Activated T-cell treated with anti-CD3 and anti-CD28 coated beads, Interleukin-2, amount 50 U/mL, for 24 hours (primary cell): ENCODE measurements around the gene WIPF1.

Experiments used
- DNase-seq: peaks from one replicate; pipeline ENCODE4 v3.0.0-alpha.2; 2020
- H3K27ac Mint-ChIP-seq: 2 replicates; pipeline ENCODE4 v1.8.0; 2020; ENCODE audit warnings: mild to moderate bottlenecking, mixed read lengths
- H3K27me3 Mint-ChIP-seq: 2 replicates; pipeline ENCODE4 v1.8.0; 2020; ENCODE audit warnings: mixed read lengths
- H3K36me3 Mint-ChIP-seq: 2 replicates; pipeline ENCODE4 v1.8.0; 2020; ENCODE audit warnings: low read depth, mixed read lengths
- H3K4me1 Mint-ChIP-seq: 2 replicates; pipeline ENCODE4 v1.8.0; 2020; ENCODE audit warnings: low read depth, mixed read lengths
- H3K4me3 Mint-ChIP-seq: 2 replicates; pipeline ENCODE4 v1.8.0; 2020; ENCODE audit warnings: mild to moderate bottlenecking, moderate library complexity, mixed read lengths
- H3K9me3 Mint-ChIP-seq: 2 replicates; pipeline ENCODE4 v1.8.0; 2020; ENCODE audit warnings: mixed read lengths

WIPF1 gene

DNA sequence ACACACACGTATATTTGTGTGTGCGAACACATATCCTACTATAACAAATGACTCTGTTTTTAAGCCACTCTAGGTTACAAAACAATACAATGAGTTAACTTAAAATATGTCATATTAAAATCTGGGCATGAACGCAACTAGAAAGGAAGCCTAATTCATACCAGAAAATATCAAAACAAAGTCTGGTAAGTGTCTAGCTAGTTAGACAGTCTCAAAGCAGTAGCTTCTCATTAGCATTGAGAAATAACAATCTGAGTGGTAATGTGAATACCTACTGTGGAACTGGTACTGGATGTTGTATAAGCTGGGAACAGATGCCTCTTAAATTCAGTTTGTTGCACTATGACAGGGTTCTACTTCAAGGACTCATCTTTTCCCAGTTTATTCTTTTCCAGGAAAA is 32.5 kb upstream of the WIPF1 start:
- Mint-ChIP-seq H3K9me3 (no peaks in the 10 kb centered on the region), H3K27me3 (no peaks in the 10 kb centered on the region), H3K4me1 (peaks cover 78% of the 10 kb centered on the region), H3K36me3 (peaks cover 84% of the 10 kb centered on the region), H3K4me3 (peak overlapping the region; percentile 82), H3K27ac (peak overlapping the region; percentile 95)
- no peak for DNase-seq

DNA sequence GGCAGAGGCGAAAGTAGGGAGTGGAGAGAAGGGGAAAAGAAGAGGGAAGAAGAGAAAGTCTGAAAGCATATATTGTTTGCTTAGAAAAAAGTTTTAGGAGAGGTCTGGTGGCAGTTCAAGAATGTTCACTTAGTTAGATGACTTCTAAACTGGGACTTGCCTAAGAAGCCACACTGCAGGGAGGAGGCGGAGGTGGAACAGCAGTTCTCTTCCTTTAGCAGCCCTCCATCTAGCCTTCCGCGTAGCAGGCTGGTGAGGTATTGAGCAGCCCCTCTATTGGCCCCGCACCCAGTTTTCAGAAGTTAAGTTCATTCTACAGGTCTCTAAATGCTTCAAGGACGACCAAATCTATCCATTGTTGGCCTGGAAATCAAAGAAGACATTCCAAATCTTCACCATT is 31.9 kb upstream of the WIPF1 start:
- Mint-ChIP-seq H3K27me3 (no peaks in the 10 kb centered on the region), H3K4me1 (peaks cover 76% of the 10 kb centered on the region), H3K4me3 (peak overlapping the region; percentile 82), H3K27ac (peak overlapping the region; percentile 95), H3K36me3 (peaks cover 90% of the 10 kb centered on the region), H3K9me3 (no peaks in the 10 kb centered on the region)
- DNase-seq = no peak

DNA sequence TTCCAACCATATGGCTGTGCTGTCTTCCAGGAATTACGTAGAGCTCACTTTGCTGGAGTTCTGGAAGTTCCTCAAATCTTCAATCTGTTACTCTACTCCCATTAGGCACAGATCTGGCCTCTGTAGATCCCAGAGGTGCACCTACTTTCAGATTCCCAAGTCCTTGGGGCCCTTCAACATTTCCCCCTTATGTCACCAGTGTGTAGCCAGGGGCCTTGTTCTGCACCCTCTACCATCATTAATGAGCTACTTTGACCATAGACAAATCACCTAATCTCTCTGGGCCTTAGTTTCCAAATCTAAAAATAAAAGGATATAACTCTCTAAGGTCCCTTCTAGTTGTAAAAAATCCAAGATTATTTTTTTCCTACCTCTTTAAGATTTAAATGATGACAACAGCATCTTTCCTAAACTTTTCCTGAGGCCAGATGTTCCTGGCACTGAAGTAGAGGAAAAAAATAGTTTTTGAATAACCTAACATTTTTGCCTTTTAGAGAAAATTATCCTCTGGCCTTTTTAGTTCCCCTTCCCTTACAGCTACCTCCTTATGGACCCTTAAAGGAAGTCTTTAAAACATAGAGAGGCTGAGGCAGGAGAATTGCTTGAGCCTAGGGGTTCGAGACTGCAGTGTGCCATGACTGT is 31.0 kb upstream of the WIPF1 start:
- no peak for DNase-seq
- H3K4me3 Mint-ChIP-seq = no peak overlapping the region
- no peaks in the 10 kb centered on the region for H3K27me3 Mint-ChIP-seq
- H3K36me3 Mint-ChIP-seq = peaks cover 95% of the 10 kb centered on the region
- no peaks in the 10 kb centered on the region for H3K9me3 Mint-ChIP-seq
- peaks cover 84% of the 10 kb centered on the region for H3K4me1 Mint-ChIP-seq
- peak overlapping the region; percentile 60 for H3K27ac Mint-ChIP-seq

DNA sequence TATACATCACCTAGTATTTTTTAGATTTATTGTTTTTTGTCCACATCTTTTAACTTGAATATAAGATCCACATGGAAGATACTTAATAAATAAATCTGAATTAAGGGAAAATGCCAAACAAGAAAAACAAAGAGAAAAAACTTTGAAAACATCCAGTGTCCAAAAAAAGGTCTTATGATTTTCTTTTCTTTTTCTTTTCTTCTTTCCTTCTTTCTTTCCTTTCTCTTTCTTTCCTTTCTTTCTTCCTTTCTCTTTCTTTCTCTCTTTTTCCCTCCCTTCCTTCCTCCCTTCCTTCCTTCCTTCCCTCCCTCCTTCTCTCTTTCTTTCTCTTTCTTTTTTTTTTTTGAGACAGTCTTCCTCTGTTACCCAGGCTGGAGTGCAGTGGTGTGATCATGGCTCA is 29.6 kb upstream of the WIPF1 start:
- peak overlapping the region; percentile 79 for H3K27ac Mint-ChIP-seq
- no peak overlapping the region for H3K4me3 Mint-ChIP-seq

DNA sequence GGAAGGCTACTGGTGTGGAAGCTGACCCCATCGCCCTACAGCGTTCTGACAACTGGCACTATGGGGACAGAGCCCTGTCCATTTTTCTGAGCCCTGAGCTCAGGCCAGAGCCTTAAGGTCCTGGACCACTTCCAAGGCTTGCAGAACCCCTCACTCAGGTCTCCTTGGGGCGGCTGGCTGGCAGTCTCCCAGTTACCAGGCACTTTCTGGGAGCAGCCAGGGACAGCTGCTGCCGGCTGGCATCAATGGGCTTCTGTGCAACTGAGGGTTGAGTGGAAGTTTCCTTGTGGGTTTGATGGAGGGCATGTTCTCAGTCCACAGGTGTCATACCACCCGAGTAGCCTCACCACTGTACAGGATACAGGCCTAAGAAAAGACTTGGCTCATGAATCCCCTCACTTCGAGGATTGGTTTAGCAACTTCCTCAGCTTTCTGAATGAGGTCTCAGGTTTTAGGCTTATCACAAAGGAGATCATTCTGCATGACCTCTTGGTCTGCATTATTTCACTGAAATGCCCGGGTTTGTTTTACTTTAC is 27.4 kb upstream of the WIPF1 start:
- Mint-ChIP-seq H3K27me3 (no peaks in the 10 kb centered on the region), H3K4me1 (peaks cover 80% of the 10 kb centered on the region), H3K4me3 (no peak overlapping the region), H3K36me3 (peaks cover 88% of the 10 kb centered on the region), H3K27ac (peak overlapping the region; percentile 27), H3K9me3 (no peaks in the 10 kb centered on the region)
- no peak for DNase-seq

More for the DNA sequence above, 29.6 kb upstream of the WIPF1 start:
- no peaks in the 10 kb centered on the region for H3K9me3 Mint-ChIP-seq
- DNase-seq = no peak
- H3K27me3 Mint-ChIP-seq = no peaks in the 10 kb centered on the region
- H3K4me1 Mint-ChIP-seq = peaks cover 88% of the 10 kb centered on the region
- H3K36me3 Mint-ChIP-seq = peaks cover 94% of the 10 kb centered on the region

DNA sequence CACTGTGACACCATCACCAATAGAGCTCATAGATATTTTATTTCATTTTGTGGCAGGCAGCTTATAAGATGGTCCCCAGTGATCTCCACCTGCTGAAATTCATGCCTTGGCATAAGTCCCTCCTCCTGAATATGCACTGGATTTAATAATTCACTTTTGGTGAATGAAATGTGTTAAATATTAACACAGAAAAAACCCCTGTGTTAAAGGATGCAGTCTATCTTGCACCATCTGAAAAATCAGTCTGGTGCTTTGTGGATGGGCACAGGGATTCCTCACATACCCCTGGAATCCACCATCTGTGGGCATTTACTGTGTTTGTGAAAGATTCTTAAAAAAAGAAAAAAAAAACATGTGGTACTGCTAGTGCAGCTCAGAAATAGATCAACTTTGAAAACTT is 26.1 kb upstream of the WIPF1 start:
- peaks cover 80% of the 10 kb centered on the region for H3K4me1 Mint-ChIP-seq
- no peaks in the 10 kb centered on the region for H3K27me3 Mint-ChIP-seq
- H3K9me3 Mint-ChIP-seq = no peaks in the 10 kb centered on the region
- no peak for DNase-seq
- H3K4me3 Mint-ChIP-seq = no peak overlapping the region
- peaks cover 85% of the 10 kb centered on the region for H3K36me3 Mint-ChIP-seq
- H3K27ac Mint-ChIP-seq = peak overlapping the region; percentile 22

DNA sequence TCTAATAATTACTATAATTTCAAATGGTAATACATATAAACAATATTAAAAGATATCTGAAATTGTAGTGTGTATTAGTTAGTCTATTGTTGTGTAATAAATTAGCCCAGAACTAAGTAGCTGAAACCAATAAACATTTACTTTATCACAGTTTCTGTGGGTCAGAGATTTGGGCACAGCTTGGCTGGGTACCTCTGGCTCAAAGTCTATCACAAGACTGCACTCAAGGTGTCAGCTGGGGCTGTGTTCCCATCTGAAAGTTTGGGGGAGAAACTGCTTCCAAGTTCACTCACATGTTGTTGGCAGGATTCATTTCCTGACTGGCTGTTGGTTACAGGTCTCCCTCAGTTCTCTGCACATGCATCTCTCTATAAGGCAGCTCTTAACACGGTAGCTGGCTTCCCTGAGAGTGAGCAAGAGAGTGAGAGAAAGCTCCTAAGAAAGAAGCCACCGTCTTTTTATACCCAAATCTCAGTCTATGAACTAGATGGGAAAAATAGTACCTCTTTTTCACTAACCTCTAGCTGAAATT is 25.6 kb upstream of the WIPF1 start:
- DNase-seq = no peak
- H3K27ac Mint-ChIP-seq = peak overlapping the region; percentile 22
- peaks cover 80% of the 10 kb centered on the region for H3K4me1 Mint-ChIP-seq
- H3K4me3 Mint-ChIP-seq = no peak overlapping the region
- H3K27me3 Mint-ChIP-seq = no peaks in the 10 kb centered on the region
- no peaks in the 10 kb centered on the region for H3K9me3 Mint-ChIP-seq
- H3K36me3 Mint-ChIP-seq = peaks cover 83% of the 10 kb centered on the region

DNA sequence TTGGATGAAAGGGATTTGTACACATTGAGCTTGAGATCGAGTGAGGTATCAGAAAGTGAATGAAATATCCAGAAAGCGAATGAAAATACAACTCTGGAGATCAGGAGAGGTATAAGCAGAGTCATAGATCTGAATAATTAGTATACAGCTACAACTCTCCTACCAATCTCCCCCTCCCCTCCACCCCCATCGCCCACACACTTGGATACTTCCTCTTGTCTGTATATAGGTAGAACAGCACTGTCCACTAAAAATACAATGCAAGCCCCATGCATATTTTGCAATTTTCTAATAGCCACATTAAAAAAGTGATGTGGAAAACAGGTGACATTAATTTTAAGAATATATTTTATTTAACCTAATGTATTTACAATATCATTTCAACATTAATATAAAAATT is 23.7 kb upstream of the WIPF1 start:
- no peak overlapping the region for H3K4me3 Mint-ChIP-seq
- no peak for DNase-seq
- peaks cover 79% of the 10 kb centered on the region for H3K4me1 Mint-ChIP-seq
- peaks cover 81% of the 10 kb centered on the region for H3K36me3 Mint-ChIP-seq
- H3K27ac Mint-ChIP-seq = peak overlapping the region; percentile 46
- H3K27me3 Mint-ChIP-seq = no peaks in the 10 kb centered on the region
- H3K9me3 Mint-ChIP-seq = no peaks in the 10 kb centered on the region

DNA sequence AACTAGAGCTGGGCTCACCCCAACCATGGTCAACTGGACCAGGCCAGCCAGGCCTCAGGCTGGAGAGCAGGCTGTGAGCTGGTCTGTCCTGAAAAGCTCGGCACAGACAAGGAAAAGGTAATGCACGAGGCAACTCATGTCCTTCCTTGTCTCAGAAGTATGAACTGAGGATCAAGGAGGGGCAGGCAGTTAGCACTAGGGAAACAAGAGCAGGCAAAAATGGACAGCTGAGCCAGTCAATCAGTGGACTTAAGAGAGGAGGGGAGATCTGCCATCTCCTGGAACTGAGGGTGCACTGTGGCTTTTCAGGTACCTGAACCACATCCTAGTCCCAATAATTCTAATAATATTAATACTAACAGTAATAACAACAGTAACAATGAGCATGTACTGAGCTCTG is 20.6 kb upstream of the WIPF1 start:
- H3K4me1 Mint-ChIP-seq = peaks cover 82% of the 10 kb centered on the region
- peak overlapping the region; percentile 95 for H3K27ac Mint-ChIP-seq
- no peaks in the 10 kb centered on the region for H3K27me3 Mint-ChIP-seq
- H3K9me3 Mint-ChIP-seq = no peaks in the 10 kb centered on the region
- DNase-seq = no peak
- H3K36me3 Mint-ChIP-seq = peaks cover 78% of the 10 kb centered on the region
- H3K4me3 Mint-ChIP-seq = peak overlapping the region; percentile 61

DNA sequence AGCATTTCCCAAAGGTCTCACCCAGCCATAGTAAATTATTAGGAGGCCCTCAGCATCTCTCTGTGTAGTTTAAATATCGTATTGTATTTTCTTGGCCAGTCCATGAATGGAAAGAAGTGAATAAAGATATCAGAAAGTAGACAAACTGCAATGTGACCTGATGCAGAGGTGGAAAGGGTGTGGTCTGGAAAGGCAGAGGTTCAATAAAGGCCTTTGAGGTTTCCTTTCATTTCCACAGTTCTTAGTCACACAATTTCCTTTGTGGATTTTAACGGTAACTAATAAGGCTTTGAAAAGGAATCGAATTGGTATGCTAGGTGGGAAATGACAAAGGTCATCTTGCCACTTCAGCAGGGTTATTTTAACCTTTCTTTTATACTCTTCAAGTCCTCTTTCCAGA is 20.1 kb upstream of the WIPF1 start:
- peak overlapping the region; percentile 61 for H3K4me3 Mint-ChIP-seq
- peaks cover 78% of the 10 kb centered on the region for H3K36me3 Mint-ChIP-seq
- H3K27ac Mint-ChIP-seq = peak overlapping the region; percentile 95
- no peaks in the 10 kb centered on the region for H3K27me3 Mint-ChIP-seq
- no peak for DNase-seq
- H3K4me1 Mint-ChIP-seq = peaks cover 84% of the 10 kb centered on the region
- H3K9me3 Mint-ChIP-seq = no peaks in the 10 kb centered on the region

DNA sequence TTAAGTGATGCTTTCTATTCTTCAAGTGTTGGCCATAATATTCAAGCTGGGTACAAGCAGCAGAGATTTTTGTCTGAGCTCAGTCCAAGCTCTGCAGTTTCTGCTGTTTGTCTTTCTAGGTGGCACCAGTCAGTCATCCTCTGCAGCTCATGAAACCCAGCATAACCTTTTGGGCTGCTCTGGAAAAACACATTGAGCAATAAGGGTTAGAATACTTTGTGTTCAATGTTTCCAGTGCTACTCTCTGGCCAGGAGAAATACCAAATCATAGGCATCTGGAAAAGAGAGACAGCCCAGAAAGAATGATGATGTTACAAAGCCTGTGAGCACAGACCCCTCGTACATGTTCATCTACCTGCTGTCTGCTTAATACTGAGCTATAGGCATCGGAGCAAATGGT is 19.5 kb upstream of the WIPF1 start:
- Mint-ChIP-seq H3K4me3 (peak overlapping the region; percentile 61), H3K9me3 (no peaks in the 10 kb centered on the region), H3K27ac (peak overlapping the region; percentile 95), H3K36me3 (peaks cover 75% of the 10 kb centered on the region), H3K4me1 (peaks cover 82% of the 10 kb centered on the region), H3K27me3 (no peaks in the 10 kb centered on the region)
- no peak for DNase-seq

DNA sequence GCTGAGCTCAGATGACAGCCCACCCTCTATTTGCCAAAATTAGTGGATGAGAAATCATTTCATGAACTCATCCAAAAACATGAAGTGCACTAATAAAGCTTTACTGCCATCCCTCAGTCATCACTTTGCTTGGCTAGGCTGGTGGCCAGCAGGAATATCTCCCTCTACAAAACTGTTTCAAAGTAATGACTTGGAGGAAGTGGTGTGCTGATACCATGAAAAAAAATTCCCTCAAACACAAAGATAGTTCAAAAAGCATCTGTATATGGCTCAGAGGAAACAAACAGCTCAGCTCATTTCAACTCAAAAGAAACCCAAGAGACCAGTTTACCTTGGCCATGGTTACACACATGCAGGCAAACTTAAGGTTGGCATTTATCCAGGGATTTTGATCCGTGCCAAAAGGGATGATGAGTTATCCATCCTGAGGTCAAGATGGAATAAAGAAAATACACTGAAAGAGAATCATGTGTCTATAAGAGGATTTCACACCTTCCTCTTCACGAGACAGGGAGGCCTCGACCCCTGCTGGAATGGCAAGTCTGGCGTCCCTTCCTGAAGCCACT is 18.4 kb upstream of the WIPF1 start:
- H3K9me3 Mint-ChIP-seq = no peaks in the 10 kb centered on the region
- H3K27me3 Mint-ChIP-seq = no peaks in the 10 kb centered on the region
- H3K36me3 Mint-ChIP-seq = peaks cover 82% of the 10 kb centered on the region
- no peak for DNase-seq
- H3K27ac Mint-ChIP-seq = peak overlapping the region; percentile 87
- H3K4me3 Mint-ChIP-seq = no peak overlapping the region
- H3K4me1 Mint-ChIP-seq = peaks cover 89% of the 10 kb centered on the region

DNA sequence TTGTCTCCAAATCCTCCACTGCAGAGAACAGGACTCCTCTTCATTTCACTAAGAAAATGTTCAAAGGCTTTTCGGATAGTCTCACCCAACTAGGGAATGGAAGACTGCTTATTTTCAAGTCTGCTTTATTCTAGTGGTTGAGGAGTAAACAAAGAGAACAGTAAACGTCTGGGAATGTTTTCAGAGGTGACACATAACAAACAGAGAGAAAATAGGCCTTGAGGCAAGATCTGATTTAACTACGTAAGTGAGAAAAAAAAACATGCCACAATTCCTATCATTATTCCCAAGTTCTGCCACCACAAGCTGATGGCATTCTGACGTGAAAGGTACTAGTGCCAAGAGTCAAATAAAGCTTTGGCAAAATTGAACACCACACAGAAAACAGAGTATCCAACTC is 16.7 kb upstream of the WIPF1 start:
- H3K9me3 Mint-ChIP-seq = no peaks in the 10 kb centered on the region
- no peak overlapping the region for H3K4me3 Mint-ChIP-seq
- no peak for DNase-seq
- H3K27me3 Mint-ChIP-seq = no peaks in the 10 kb centered on the region
- peaks cover 82% of the 10 kb centered on the region for H3K36me3 Mint-ChIP-seq
- H3K4me1 Mint-ChIP-seq = peaks cover 91% of the 10 kb centered on the region
- peak overlapping the region; percentile 42 for H3K27ac Mint-ChIP-seq

DNA sequence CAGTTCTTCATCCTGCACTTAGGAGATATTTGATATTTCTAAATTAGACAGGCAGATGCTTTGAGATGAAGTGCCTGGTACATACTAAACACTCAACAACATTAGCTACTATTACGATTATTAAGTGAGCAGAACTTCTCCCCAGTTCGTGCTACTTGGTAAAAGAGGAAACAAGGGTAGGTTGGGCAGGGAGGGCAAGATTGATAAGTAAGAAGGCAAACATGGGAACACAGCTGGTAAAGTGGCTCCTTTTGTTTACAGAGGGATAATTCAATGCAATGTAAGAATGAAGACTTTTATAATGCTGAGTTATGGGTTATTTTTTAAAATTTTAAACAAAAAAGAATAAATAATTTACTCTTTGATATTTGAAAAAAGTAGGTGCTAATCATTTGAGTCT is 15.9 kb upstream of the WIPF1 start:
- Mint-ChIP-seq H3K27ac (peak overlapping the region; percentile 80), H3K4me1 (peaks cover 93% of the 10 kb centered on the region), H3K36me3 (peaks cover 82% of the 10 kb centered on the region), H3K9me3 (no peaks in the 10 kb centered on the region), H3K4me3 (no peak overlapping the region), H3K27me3 (no peaks in the 10 kb centered on the region)
- DNase-seq = no peak

DNA sequence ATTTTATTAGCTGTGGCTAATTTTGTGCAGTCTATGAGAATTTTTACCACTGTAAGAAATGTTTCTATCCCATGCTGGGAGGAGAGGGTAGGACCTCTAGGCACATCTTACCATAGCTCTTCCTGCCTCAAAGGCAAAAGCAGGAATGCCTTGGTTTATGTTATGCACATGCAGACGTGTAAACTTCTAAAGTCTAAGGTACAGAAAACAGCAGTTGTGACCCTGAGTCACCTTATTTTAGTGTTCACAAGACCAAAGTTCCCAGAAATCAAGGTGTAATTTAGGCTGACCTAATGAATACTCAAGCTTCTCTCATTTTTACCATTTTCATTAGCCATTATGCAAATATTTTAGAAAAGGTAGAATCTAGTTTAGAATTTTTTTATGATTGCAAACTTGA is 15.4 kb upstream of the WIPF1 start:
- Mint-ChIP-seq H3K27ac (peak overlapping the region; percentile 61), H3K9me3 (no peaks in the 10 kb centered on the region), H3K27me3 (no peaks in the 10 kb centered on the region), H3K4me3 (no peak overlapping the region), H3K4me1 (peaks cover 93% of the 10 kb centered on the region), H3K36me3 (peaks cover 79% of the 10 kb centered on the region)
- DNase-seq = no peak
